ENCODE measurements around the gene YWHAG.
"Not testable (repeated sequence)": the region's sequence is repeated elsewhere in the genome, so short reads cannot be mapped to it uniquely, and the experiment has no call there.

The YWHAG gene

GRCh38 chr7:76301000-76301399 lies 57.8 kb downstream of the YWHAG start:
- H3K4me1 ChIP-seq (ENCODE audit: control insufficient read depth in 1 of 2, insufficient read depth in 2 of 2, low read length in 2 of 2): peaks cover 29 to 37% of the 10 kb centered on the region in 2 donors
- H3K4me3 ChIP-seq (ENCODE audit: low read depth in 1 of 2, low read length in 2 of 2): no peak overlapping the region
- no peaks in the 10 kb centered on the region for H3K36me3 ChIP-seq (ENCODE audit: control insufficient read depth in 1 of 2, insufficient read depth in 2 of 2, low read length in 2 of 2)
- H3K27me3 ChIP-seq (ENCODE audit: control insufficient read depth in 1 of 2, insufficient read depth in 2 of 2, low read length in 2 of 2): no peaks in the 10 kb centered on the region
- H3K9ac ChIP-seq (ENCODE audit: low read depth in 1 of 2, low read length in 2 of 2): no peak overlapping the region
- no peak overlapping the region for H3K27ac ChIP-seq (ENCODE audit: low read depth, low read length)
- no peaks in the 10 kb centered on the region for H3K9me3 ChIP-seq (ENCODE audit: control insufficient read depth in 1 of 2, low read length in 2 of 2)

GRCh38 chr7:76300166-76300731 lies 58.5 kb downstream of the YWHAG start:
- H3K9ac ChIP-seq (ENCODE audit: low read depth in 1 of 2, low read length in 2 of 2): peak overlapping the region in 1 of 2 donors; percentile 43
- no peaks in the 10 kb centered on the region for H3K9me3 ChIP-seq (ENCODE audit: control insufficient read depth in 1 of 2, low read length in 2 of 2)
- H3K4me3 ChIP-seq (ENCODE audit: low read depth in 1 of 2, low read length in 2 of 2): no peak overlapping the region
- no peaks in the 10 kb centered on the region for H3K36me3 ChIP-seq (ENCODE audit: control insufficient read depth in 1 of 2, insufficient read depth in 2 of 2, low read length in 2 of 2)
- peaks cover 36 to 37% of the 10 kb centered on the region in 2 donors for H3K4me1 ChIP-seq (ENCODE audit: control insufficient read depth in 1 of 2, insufficient read depth in 2 of 2, low read length in 2 of 2)
- H3K27me3 ChIP-seq (ENCODE audit: control insufficient read depth in 1 of 2, insufficient read depth in 2 of 2, low read length in 2 of 2): no peaks in the 10 kb centered on the region
- peak overlapping the region; percentile 62 for H3K27ac ChIP-seq (ENCODE audit: low read depth, low read length)

GRCh38 chr7:76296743-76297740 lies 61.7 kb downstream of the YWHAG start:
- Histone ChIP-seq H3K4me1 (ENCODE audit: control insufficient read depth in 1 of 2, insufficient read depth in 2 of 2, low read length in 2 of 2) (peaks cover 41 to 46% of the 10 kb centered on the region in 2 donors), H3K27ac (ENCODE audit: low read depth, low read length) (peak overlapping the region; percentile 94), H3K4me3 (ENCODE audit: low read depth in 1 of 2, low read length in 2 of 2) (peak overlapping the region in 1 of 2 donors; percentile 45), H3K9ac (ENCODE audit: low read depth in 1 of 2, low read length in 2 of 2) (peak overlapping the region; percentile 69 to 79), H3K36me3 (ENCODE audit: control insufficient read depth in 1 of 2, insufficient read depth in 2 of 2, low read length in 2 of 2) (no peaks in the 10 kb centered on the region), H3K27me3 (ENCODE audit: control insufficient read depth in 1 of 2, insufficient read depth in 2 of 2, low read length in 2 of 2) (no peaks in the 10 kb centered on the region), H3K9me3 (ENCODE audit: control insufficient read depth in 1 of 2, low read length in 2 of 2) (no peaks in the 10 kb centered on the region)

- Histone ChIP-seq H3K27me3 (ENCODE audit: control insufficient read depth in 1 of 2, insufficient read depth in 2 of 2, low read length in 2 of 2) (no peaks in the 10 kb centered on the region), H3K9me3 (ENCODE audit: control insufficient read depth in 1 of 2, low read length in 2 of 2) (no peaks in the 10 kb centered on the region), H3K36me3 (ENCODE audit: control insufficient read depth in 1 of 2, insufficient read depth in 2 of 2, low read length in 2 of 2) (no peaks in the 10 kb centered on the region), H3K4me1 (ENCODE audit: control insufficient read depth in 1 of 2, insufficient read depth in 2 of 2, low read length in 2 of 2) (peaks cover 31 to 37% of the 10 kb centered on the region in 2 donors), H3K27ac (ENCODE audit: low read depth, low read length) (peak overlapping the region; percentile 95), H3K9ac (ENCODE audit: low read depth in 1 of 2, low read length in 2 of 2) (peak overlapping the region; percentile 73 to 86), H3K4me3 (ENCODE audit: low read depth in 1 of 2, low read length in 2 of 2) (peak overlapping the region; percentile 43 to 51)
These were observed 64.3 kb downstream of the YWHAG start for GRCh38 chr7:76294344-76295024.

GRCh38 chr7:76293407-76293901 lies 65.3 kb downstream of the YWHAG start:
- Histone ChIP-seq H3K4me1 (ENCODE audit: control insufficient read depth in 1 of 2, insufficient read depth in 2 of 2, low read length in 2 of 2) (peaks cover 25 to 32% of the 10 kb centered on the region in 2 donors), H3K27ac (ENCODE audit: low read depth, low read length) (no peak overlapping the region), H3K9me3 (ENCODE audit: control insufficient read depth in 1 of 2, low read length in 2 of 2) (no peaks in the 10 kb centered on the region), H3K27me3 (ENCODE audit: control insufficient read depth in 1 of 2, insufficient read depth in 2 of 2, low read length in 2 of 2) (no peaks in the 10 kb centered on the region), H3K4me3 (ENCODE audit: low read depth in 1 of 2, low read length in 2 of 2) (no peak overlapping the region), H3K9ac (ENCODE audit: low read depth in 1 of 2, low read length in 2 of 2) (no peak overlapping the region), H3K36me3 (ENCODE audit: control insufficient read depth in 1 of 2, insufficient read depth in 2 of 2, low read length in 2 of 2) (no peaks in the 10 kb centered on the region)

GRCh38 chr7:76292911-76293310 lies 65.9 kb downstream of the YWHAG start:
- H3K4me3 ChIP-seq (ENCODE audit: low read depth in 1 of 2, low read length in 2 of 2); H3K9me3 ChIP-seq (ENCODE audit: control insufficient read depth in 1 of 2, low read length in 2 of 2); H3K27me3 ChIP-seq (ENCODE audit: control insufficient read depth in 1 of 2, insufficient read depth in 2 of 2, low read length in 2 of 2); H3K27ac ChIP-seq (ENCODE audit: low read depth, low read length); H3K36me3 ChIP-seq (ENCODE audit: control insufficient read depth in 1 of 2, insufficient read depth in 2 of 2, low read length in 2 of 2); H3K9ac ChIP-seq (ENCODE audit: low read depth in 1 of 2, low read length in 2 of 2): not testable (repeated sequence)
- peaks cover 25 to 31% of the 10 kb centered on the region in 2 donors for H3K4me1 ChIP-seq (ENCODE audit: control insufficient read depth in 1 of 2, insufficient read depth in 2 of 2, low read length in 2 of 2)

- Histone ChIP-seq H3K9ac (ENCODE audit: low read depth in 1 of 2, low read length in 2 of 2) (peak overlapping the region; percentile 51 to 52), H3K4me3 (ENCODE audit: low read depth in 1 of 2, low read length in 2 of 2) (peak overlapping the region; percentile 7 to 15), H3K4me1 (ENCODE audit: control insufficient read depth in 1 of 2, insufficient read depth in 2 of 2, low read length in 2 of 2) (peaks cover 23 to 26% of the 10 kb centered on the region in 2 donors), H3K36me3 (ENCODE audit: control insufficient read depth in 1 of 2, insufficient read depth in 2 of 2, low read length in 2 of 2) (no peaks in the 10 kb centered on the region), H3K27ac (ENCODE audit: low read depth, low read length) (peak overlapping the region; percentile 91), H3K9me3 (ENCODE audit: control insufficient read depth in 1 of 2, low read length in 2 of 2) (no peaks in the 10 kb centered on the region), H3K27me3 (ENCODE audit: control insufficient read depth in 1 of 2, insufficient read depth in 2 of 2, low read length in 2 of 2) (no peaks in the 10 kb centered on the region)
These were observed 66.6 kb downstream of the YWHAG start for GRCh38 chr7:76292213-76292573.

GRCh38 chr7:76291351-76292212 lies 67.2 kb downstream of the YWHAG start:
- no peaks in the 10 kb centered on the region for H3K36me3 ChIP-seq (ENCODE audit: control insufficient read depth in 1 of 2, insufficient read depth in 2 of 2, low read length in 2 of 2)
- peak overlapping the region; percentile 51 to 52 for H3K9ac ChIP-seq (ENCODE audit: low read depth in 1 of 2, low read length in 2 of 2)

GRCh38 chr7:76290847-76291350 lies 67.9 kb downstream of the YWHAG start:
- not testable (repeated sequence) for H3K27ac ChIP-seq (ENCODE audit: low read depth, low read length); H3K36me3 ChIP-seq (ENCODE audit: control insufficient read depth in 1 of 2, insufficient read depth in 2 of 2, low read length in 2 of 2); H3K4me3 ChIP-seq (ENCODE audit: low read depth in 1 of 2, low read length in 2 of 2); H3K27me3 ChIP-seq (ENCODE audit: control insufficient read depth in 1 of 2, insufficient read depth in 2 of 2, low read length in 2 of 2); H3K9me3 ChIP-seq (ENCODE audit: control insufficient read depth in 1 of 2, low read length in 2 of 2)
- H3K9ac ChIP-seq (ENCODE audit: low read depth in 1 of 2, low read length in 2 of 2): peak overlapping the region in 1 of 2 donors; percentile 40
- H3K4me1 ChIP-seq (ENCODE audit: control insufficient read depth in 1 of 2, insufficient read depth in 2 of 2, low read length in 2 of 2): peaks cover 15 to 19% of the 10 kb centered on the region in 2 donors

More at GRCh38 chr7:76291351-76292212, 67.2 kb downstream of the YWHAG start:
- peak overlapping the region; percentile 91 for H3K27ac ChIP-seq (ENCODE audit: low read depth, low read length)
- H3K4me3 ChIP-seq (ENCODE audit: low read depth in 1 of 2, low read length in 2 of 2): peak overlapping the region; percentile 7 to 15
- H3K4me1 ChIP-seq (ENCODE audit: control insufficient read depth in 1 of 2, insufficient read depth in 2 of 2, low read length in 2 of 2): peaks cover 17 to 20% of the 10 kb centered on the region in 2 donors
- no peaks in the 10 kb centered on the region for H3K27me3 ChIP-seq (ENCODE audit: control insufficient read depth in 1 of 2, insufficient read depth in 2 of 2, low read length in 2 of 2)
- no peaks in the 10 kb centered on the region for H3K9me3 ChIP-seq (ENCODE audit: control insufficient read depth in 1 of 2, low read length in 2 of 2)
